ENCODE data around the gene RASL10B.
"Not testable (repeated sequence)": the region's sequence is repeated elsewhere in the genome, so short reads cannot be mapped to it uniquely, and the experiment has no call there.

RASL10B gene, protein sequence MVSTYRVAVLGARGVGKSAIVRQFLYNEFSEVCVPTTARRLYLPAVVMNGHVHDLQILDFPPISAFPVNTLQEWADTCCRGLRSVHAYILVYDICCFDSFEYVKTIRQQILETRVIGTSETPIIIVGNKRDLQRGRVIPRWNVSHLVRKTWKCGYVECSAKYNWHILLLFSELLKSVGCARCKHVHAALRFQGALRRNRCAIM

DNA sequence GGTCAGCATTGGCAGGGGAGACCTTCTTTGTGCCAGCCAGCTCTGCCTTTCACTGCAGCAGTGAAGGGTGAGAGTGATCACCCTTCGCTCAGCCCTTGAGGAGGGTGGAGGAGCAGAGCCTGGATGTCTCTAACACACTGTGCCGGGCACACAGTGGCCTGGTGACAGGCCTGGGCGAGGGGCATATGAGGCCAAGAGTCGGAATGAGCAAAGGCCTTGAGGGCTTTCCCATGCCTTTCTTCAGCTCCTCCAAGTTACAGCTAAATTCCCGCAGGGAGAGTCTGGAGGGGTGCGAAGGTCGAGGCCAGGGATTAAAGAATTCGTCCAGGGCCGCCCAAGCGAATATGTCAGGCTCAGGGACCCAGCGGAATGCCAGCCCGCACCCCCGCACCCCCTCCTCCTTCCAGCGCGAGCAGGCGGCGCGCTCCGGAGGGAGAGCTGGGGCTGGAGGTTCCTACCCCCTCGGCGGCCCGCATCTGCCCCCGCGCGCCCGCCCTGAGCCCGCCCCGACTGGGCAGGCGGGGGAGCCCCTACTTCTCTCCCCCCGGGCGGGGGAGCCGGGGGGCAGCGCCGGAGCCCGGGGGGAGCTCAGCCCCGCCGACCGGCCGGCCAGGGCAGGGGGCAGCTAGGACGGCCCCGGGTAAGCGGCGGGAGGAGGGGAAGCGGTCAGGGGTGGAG lies at the start of gene RASL10B:
TSS of gene RASL10B (plus strand) at position 401 of the 678 bp plus-strand sequence. CDS start 3,546 bp downstream, outside the sequence.
- DNase-seq = peak; percentile 16

DNA sequence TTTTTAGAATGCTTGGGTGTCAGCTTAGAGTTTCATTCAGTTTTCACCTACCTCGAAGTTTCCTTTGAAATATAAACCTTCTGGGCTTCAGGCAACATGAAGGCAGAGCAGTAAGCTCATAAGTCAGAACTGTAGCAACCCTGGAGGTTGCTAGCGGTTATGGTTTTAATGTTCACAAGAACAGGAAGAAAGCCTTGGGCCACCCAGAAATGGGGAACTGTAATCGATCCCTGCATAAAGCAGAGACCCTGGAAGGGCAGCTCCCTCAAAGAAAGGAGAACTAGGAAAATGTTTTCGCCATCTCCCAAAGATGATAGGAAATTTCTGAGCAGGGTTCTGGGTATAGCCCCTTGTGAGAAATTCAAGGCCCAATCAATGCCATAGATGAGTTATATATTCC lies 47.8 kb upstream of the RASL10B start:
- DNase-seq = no peak

DNA sequence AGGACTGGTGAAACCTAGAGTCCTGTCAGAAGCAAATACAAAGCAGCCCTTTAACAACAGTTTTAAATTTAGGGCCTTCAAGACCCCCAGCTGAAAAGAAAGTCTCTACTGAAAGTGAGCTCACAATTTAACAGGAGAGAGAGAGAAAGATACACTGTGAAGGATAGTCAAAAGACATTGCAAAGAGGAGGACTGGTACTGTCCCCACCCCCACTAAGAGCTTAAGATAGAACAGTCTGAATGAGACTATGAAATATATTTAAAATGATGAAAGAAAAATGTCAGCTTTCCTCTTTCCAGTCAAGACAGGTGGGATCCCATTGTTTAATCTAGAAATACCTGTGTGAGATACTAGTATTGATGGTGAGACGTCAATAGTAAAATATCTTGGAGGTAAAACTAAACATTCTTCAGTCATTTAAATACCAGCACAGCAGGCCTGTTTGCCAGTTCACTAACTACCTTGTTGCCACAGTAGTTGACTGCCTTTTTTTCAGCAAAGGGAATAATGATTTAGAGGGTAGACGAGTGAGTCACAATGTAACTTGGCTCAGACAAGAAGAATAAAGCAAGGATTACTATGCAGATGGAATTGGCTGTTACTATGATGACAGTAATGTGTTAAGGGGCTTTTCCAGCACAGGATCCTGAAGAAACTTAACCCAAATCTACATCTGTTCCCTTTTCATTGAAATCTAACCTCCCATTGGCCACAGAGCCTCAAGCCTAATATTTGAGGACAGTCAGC lies 47.2 kb upstream of the RASL10B start:
- no peak for DNase-seq

DNA sequence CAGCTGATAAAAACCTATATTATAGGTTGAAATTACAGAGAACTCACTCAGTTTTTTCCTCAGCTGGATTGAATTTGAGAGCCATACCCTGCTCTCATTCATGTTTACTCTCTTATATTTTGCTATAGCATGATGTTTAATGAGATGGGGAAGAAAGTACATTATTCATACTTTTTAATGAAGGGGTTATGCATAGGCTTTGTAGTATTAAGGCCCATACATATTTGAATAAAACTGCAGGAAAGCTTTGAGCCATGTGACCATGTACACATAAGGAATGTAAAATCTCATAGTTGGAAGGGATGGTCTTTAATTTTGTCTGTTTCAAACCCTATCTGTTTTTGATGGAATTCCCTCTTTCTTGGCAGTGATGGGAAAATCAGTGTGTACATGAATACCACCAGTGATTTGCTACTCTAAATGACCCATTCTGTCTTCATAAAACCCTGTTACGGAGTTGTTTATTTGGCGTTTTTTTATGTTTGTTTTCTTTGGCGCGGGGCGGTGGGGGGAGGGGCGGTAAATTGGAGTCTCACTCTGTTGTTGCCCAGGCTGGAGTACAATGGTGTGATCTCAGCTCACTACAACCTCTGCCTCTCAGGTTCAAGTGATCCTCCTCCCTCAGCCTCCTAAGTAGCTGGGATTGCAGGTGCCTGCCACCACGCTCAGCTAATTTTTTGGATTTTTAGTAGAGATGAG lies 38.8 kb upstream of the RASL10B start:
- DNase-seq = no peak

DNA sequence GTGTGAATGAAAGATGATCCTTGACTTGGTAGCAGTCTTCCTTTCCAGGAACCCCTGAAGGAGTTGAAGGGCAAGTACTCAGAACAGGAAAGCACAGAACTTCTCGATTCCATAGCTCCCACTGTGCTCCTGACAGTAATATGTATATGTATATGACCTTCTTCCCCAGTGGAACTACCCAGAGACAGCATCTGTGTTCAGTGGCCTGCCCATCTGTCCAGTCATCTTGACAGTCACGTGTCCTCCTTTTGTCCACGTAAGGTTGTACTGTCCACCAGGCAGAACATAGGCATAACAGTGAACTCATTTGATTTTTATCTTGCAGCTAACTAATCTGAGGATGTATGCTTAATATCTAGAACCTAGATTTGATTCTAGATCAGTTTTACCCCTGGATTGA lies 37.8 kb upstream of the RASL10B start:
- DNase-seq = no peak

DNA sequence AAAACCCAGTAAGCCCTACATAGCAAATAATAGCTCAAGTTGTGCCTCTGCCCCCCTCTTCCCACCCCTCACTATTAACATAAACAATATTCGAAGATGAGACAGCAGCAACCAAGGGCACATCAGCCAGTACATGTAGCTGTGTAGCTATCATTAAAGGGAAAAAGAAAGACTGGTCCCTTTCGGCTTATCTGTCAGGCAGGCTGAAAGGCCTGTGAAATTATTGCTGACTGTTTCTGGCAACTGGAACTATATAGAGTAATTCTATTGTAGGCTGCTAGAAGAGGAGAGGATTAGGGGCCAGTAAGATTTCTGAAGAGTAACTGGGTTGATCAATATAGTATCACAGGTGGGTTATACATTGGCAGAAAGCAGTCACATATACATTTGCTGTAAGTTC lies 36.5 kb upstream of the RASL10B start:
- DNase-seq = no peak

DNA sequence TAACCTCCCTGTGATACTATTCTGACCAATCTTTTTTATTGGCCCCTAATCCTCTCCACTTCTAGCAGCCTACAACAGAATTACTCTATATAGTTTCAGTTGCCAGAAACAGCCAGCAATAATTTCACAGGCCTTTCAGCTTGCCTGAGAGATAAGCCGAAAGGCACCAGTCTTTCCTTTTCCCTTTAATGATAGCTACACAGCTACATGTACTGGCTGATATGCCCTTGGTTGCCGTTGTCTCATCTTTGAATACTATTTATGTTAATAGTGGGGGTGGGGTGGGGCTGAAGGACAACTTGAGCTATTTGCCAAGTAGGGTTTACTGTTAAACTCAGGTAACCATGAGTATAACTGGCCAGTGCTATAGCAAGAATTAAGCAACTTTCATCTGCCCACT lies 35.8 kb upstream of the RASL10B start:
- DNase-seq = no peak

DNA sequence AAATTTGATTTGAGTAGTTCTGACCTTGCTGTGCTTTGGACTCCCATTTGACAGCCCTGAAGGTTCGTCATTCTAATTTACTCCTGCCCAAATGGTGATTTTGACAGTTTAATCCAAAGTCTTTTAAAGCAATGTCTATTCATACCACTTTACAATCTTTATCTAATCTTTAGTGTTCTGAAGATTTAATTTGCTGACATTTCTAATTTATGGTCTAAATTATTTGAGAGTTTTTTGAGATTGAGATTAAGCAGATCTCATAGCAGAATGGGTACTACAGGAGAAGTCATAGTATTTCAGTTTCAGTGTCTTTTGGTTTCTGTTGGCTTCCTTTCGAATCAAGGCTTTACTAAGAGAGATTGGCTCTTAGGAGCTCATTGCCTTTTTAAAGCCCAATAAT lies 32.6 kb upstream of the RASL10B start:
- no peak for DNase-seq

DNA sequence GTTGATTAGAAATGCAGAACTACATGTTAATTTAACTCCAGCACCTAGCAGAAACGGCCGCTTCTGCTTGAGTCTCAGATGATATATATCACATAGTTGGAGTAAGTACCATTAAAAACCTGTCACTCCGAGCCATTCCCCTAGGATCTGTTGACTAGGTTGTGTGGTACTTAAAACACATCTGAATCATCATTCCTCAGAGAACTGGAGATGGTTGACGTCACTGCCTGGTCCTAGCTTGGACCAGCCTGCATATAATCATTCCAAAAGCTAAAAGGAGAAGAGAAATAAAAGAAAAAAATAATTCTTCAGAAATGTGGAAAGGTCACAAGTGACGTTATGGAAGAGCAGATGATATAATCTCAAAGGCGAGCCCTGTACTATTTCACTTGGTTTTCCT lies 31.3 kb upstream of the RASL10B start:
- no peak for DNase-seq

DNA sequence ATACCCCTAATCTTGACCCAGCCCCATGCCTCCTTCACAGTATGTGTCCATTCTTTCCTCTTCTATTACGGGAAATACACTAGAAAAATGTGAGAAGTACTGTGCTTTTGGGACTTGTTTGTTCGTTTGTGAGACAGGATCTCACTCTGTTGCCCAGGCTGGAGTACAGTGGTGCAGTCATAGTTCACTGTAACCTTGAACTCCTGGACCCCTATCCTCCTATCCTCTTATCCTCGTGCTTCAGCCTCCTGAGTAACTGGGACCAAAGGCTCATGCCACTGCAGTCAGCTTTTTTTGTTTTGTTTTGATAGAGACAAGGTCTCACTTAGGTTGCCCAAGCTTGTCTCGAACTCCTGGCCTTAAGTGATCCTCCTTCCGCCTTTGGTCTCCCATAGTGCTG lies 29.9 kb upstream of the RASL10B start:
- no peak for DNase-seq

DNA sequence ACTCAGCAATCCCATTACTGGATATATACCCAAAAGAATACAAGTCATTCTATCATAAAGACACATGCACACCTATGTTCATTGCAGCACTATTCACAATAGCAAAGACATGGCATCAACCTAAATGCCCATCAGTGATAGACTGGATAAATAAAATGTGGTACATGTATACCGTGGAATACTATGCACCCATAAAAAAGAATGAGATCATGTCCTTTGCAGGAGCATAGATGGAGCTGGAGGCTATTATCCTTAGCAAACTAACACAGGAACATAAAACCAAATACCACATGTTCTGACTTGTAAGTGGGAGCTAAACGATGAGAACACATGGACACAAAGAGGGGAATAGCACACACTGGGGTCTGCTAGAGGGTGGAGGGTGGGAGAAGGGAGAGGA lies 28.1 kb upstream of the RASL10B start:
- not testable (repeated sequence) for DNase-seq

DNA sequence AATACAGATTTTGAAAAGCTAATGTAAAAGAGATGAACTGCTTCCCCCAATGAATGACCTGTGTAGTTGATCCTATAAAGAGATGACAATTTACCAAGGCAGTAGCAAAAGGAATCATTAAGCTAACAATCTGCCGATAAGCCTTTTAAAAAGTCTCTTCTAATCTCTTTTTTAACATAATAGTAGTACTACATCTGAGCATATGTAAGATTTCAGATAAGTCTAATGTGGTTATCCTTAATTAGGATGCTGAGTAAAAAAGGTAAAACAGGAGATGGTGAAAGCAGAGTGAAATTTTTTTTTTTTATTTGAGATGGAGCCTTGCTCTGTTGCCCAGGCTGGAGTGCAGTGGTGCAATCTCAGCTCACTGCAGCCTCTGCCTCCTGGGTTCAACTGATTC lies 26.2 kb upstream of the RASL10B start:
- DNase-seq = no peak

DNA sequence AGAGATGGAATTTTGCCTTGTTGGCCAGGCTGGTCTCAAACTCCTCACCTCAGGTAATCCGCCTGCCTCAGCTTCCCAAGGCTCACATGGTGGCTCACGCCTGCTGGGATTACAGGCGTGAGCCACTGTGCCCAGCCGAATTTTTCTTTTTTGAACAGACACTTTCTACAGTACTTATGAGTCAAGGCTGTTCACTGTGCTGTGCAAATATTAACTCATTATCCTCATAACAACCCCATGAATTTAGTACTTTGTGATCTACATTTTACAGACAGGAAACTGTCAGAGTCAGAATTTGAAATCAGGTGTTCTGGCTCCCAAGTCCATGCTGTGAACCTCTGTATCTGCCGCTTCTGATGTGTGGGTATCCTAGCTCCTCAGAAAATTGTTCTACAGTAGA lies 25.7 kb upstream of the RASL10B start:
- no peak for DNase-seq

DNA sequence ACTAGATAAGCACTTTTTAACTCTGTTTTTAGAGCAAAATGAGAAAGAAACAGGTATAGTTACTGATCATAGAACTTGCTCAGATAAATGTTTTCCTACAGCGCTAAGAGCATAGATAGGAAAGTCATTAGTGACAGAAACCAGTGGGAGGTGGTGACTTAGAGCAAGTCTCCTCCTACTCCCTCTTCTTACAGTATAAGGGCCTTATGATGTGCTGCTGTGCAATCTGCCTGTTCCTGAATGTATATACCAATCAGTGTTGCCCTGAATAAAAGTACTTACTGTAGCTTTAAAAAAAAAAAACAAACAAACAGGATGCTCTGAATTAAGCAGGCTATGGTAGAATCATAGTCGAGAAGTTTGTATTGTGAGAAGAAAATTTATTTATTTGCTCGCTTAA lies 23.3 kb upstream of the RASL10B start:
- no peak for DNase-seq

DNA sequence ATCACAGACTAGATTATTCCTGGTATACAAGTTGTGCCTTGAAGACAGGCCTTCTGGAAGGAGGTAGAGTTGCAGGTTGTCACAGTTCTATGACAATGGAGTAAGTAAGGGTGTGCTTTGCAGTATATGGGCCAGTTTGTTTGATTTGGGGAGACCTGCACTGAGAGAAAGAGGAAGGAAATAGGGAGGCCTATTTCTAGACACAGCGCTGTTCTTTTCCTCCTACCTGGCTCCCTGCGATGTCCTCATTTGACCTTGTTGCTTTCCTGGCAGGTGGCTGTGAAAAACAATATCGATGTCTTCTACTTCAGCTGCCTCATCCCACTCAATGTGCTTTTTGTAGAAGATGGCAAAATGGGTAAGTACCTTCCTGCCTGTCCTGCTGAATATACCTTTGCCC lies 22.5 kb upstream of the RASL10B start:
- peak; percentile 19 for DNase-seq

DNA sequence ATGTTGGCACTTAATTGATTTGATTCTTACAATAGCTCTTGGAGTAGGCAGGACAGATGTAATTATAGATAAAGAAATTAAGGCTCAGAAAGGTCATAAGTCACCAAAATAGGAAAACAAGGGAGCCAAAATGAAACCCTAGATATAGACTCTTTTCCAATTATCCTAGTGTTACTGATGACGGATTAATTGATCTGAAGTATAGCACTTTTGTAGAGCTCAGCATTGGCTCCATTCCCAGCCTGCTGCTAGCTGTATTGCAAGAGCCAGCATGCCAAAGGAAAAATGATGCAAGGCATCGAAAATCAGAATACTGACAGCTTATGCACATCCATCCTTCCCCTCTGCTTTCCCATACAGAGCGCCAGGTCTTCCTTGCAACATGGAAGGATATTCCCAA lies 21.6 kb upstream of the RASL10B start:
- peak; percentile 39 for DNase-seq

DNA sequence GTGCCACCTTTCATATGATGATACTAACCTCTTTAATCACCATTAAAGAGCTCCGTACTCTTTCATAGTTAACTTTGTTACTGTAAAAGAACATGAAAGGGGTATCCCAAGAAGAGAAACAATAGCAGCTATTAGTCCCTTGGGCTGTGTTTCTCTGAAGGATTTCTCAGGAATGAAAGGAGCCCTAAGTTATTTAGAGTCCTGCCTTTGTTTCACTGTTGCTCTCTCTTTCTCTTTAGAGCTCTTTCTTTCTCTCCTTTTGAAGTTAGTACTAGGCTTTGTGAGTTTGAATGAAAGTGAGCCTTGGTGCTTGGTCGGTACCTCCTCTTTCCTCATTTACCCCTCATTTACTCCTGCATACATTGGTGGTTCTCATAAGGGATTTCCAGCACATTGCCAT lies 20.5 kb upstream of the RASL10B start:
- DNase-seq = no peak

DNA sequence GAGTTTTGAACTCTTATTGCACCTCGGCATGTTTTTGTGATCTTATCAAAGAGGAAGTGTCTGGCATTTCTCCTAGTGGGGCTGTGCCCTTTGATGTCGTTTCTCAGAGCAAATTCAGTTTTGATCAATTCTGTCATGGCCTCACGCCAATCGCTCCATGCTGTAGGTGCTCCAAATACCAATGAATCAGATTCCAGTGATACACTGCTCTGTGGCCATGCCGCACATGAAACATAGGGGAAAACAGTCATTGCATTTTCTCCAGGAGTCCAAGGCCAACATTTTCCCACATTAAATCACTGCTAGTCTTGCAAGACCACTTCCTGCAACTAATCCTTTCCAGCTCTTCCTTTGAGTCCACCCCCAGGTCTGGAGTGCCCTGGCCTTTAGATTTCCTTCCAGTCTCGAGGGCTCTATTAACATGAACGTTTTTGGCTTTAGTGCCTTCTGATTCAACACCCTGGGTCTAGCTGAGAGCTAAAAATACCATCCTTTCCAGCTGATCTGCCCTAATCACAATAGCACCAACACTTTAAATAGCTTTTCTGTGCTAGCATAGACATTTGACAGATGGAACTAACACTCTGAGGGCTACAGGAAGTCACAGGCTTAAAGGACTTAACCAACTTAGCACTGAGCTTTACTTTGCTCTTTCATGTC lies 18.2 kb upstream of the RASL10B start:
- no peak for DNase-seq

DNA sequence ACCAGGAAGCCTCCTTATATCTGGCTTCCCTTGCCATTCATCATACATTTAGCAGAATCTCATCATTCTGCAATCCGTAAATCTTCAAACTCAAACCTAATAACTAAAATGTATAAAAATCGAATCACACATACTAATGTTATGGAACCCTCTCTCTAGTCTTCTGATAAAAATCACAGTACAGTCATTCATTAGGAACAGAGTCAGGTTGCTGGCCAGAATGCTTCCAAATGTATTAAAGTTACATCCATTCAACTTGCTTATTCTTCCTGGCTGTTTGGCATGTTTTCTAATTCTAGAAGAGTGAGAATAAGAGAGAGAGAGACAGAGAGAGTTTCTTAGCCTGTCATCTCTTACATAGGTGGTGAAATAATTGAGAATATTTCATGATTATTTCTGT lies 16.5 kb upstream of the RASL10B start:
- DNase-seq = no peak

DNA sequence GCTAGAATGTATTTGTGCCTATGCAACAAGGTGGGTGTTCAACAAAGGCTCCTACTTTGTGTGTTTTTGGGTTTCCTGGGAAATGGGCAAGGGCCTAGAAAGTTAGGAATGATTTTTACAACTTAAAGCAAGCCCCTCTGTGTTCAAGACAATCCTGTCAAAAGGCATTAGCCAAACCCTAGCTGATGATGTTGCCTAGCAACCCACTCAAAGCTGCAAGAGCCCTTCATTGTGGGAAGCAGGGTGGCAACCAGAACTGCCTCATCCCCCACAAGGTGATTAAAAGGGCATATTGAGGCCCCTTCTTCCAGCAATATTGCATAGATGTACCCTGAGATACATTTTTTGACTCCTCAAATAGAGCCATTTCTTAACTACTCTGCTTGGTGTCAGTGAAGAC lies 16.0 kb upstream of the RASL10B start:
- peak; percentile 60 for DNase-seq

DNA sequence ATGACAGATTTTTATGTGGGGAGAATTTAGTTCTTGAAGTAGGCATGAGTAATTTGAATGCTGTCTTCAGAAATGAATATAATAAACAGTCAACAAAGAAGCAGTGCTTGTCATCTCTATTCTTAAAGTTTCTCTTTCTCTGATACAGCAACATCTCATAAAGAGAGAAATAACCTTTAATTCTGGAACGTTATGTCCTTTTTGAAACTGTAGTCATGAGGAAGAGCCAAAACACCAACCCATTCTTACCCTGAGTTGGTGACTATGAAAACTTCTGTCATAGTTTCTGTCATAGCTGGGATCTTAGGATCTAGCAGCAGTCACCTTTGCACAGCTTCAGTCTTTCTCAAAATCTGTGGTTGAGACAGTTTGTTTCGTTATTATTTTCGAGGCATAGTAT lies 15.3 kb upstream of the RASL10B start:
- DNase-seq = no peak

DNA sequence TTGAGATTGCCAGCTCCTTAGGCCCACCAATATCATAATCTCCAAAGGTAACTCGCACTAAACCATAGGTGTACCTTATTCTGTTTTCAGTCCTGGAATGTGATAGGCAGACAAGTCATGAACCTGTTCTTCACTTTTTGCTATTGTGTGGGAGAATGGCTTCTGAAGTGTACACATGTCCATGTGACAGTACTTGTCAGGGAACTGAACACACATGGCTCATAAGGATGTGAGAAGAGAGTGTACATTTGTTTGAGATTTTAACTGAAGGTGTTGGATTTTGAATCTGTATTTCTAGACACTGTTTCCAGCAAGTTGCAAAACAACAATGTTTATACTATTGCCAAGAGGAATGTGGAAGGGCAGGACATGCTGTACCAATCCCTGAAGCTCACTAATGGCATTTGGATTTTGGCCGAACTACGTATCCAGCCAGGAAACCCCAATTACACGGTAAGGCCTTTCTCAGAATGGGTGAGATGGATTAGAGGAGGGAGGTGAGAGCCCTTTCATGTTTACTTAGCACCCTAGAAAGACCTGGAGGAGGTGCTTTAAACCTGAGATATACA lies 14.5 kb upstream of the RASL10B start:
- no peak for DNase-seq

DNA sequence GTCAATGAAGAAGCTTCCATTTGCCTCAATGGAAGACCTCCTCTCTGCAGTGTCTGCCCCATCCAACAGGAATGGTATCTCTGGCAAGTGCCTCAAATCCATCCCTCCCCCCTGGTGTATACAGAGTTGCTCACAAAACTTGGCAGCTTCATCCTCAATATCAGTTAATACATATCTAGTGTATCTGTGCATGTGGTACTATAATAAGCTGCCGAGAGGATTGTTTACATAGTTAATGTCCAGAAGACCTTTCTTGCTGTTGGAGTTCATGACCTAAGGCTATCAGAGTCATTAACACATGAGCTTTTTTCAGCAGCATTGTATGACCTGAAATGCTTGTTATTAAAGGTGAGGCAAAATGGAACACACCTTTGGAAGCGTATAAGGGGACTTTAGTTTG lies 14.0 kb upstream of the RASL10B start:
- no peak for DNase-seq
